Endothelial cell of umbilical vein (primary cell): ENCODE results near the gene GDE1.

Experiments
- CTCF ChIP-seq, 2 donors: IDR thresholded peaks; 1 replicate in 1 of 2; 2 replicates in 1 of 2; pipeline ENCODE4 v1.5.1; 2011; ENCODE audit warnings: low read length in 2 of 2, mild to moderate bottlenecking in 2 of 2, moderate library complexity in 2 of 2, control low read depth in 1 of 2, inconsistent platforms in 1 of 2, low read depth in 1 of 2; ENCODE audit not compliant: insufficient read depth in 1 of 2; ENCODE audit errors: extremely low read depth in 1 of 2
- EZH2 ChIP-seq: IDR thresholded peaks from 2 replicates; pipeline ENCODE4 v1.6.1; 2012; ENCODE audit warnings: borderline replicate concordance, low read depth, mild to moderate bottlenecking, moderate library complexity, low read length, inconsistent platforms; ENCODE audit not compliant: severe bottlenecking
- FOS ChIP-seq: IDR thresholded peaks from 2 replicates; pipeline ENCODE4 v1.6.1; 2011; ENCODE audit warnings: mild to moderate bottlenecking, low read length, moderate library complexity, borderline replicate concordance; ENCODE audit not compliant: insufficient read depth
- MYC ChIP-seq: IDR thresholded peaks from one replicate; pipeline ENCODE4 v1.6.1; 2011; ENCODE audit warnings: mild to moderate bottlenecking, low read depth, low read length
- POLR2A ChIP-seq: IDR thresholded peaks from 2 replicates; pipeline ENCODE4 v1.6.1; 2012; ENCODE audit warnings: low read depth, mild to moderate bottlenecking, control low read depth, low read length
- POLR2AphosphoS5 ChIP-seq: IDR thresholded peaks from 2 replicates; pipeline ENCODE4 v1.6.1; 2012; ENCODE audit warnings: low read depth, mild to moderate bottlenecking, control low read depth, low read length, moderate library complexity; ENCODE audit not compliant: insufficient read depth
- TF ChIP-seq, protein P1 (sequence below): IDR thresholded peaks from 2 replicates; pipeline ENCODE4 v1.6.1; 2011; ENCODE audit not compliant: insufficient read depth, insufficient read length

DNA sequence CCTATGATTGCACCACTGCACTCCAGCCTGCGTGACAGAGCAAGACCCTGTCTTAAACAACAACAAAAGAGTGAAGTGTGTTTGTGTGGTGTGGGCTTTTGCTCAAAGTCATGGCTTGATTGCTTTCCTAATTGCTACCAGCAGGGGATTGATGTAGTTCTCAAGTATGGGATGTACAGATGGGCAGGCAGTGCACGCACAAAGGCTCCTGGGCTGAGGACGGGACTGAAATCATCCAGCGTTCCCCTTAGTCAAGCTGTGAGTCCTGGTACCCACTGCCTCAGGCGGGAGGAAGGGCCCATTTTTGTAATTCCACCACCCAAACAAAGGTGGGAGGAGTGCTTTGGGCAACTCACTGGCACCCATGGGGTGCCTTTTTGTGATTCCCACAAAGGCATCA lies 47.3 kb downstream of the GDE1 start:
- TF ChIP-seq POLR2A (no peak), CTCF (IDR thresholded peaks at IDR 0.05; ENCODE audit: extremely low read depth in 1 of 2, insufficient read depth in 1 of 2, low read depth in 1 of 2, low read length in 2 of 2) (no peak), EZH2 (no peak), MYC (no peak), POLR2AphosphoS5 (no peak), FOS (no peak)
- TF ChIP-seq, protein P1, sequence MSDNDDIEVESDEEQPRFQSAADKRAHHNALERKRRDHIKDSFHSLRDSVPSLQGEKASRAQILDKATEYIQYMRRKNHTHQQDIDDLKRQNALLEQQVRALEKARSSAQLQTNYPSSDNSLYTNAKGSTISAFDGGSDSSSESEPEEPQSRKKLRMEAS: no peak
